ENCODE measurements around the gene ZNF492. TPM values are rescaled to one million over a fixed set of nuclear protein-coding genes. Genes with fewer than 3 reads are reported as not detected.

The ZNF492 gene
- total RNA-seq, 120 experiments from 2014 or later: 0.12 to 1.2 (median 0.50) TPM; not detected in 5

Other genes with a start within 250 kb of the ZNF492 start
- 10 to 100 TPM in 49 of 120 experiments, 1 to 10 TPM in 71; 2.6 to 37.3 (median 9.2) TPM for gene ZNF98, start 212.0 kb upstream of the ZNF492 start, total RNA-seq
- gene ZNF99, start 149.8 kb downstream of the ZNF492 start, total RNA-seq: 1 to 10 TPM in 9 of 120 experiments, under 1 TPM in 111; 0.15 to 1.8 (median 0.55) TPM
- gene ZNF723, start 198.0 kb downstream of the ZNF492 start, total RNA-seq: not detected

All from dorsolateral prefrontal cortex (tissue), 118 donors.